Mesenchymal stem cell (in vitro differentiated cells and primary cell): ENCODE data around the gene ISCA1.

ENCODE experiments used
- DNase-seq: peaks from one replicate; pipeline ENCODE4 v3.0.0-alpha.2; 2013
- H2AFZ ChIP-seq: one replicate; pipeline ENCODE4 v1.6.1; 2013; ENCODE audit warnings: low read depth, mild to moderate bottlenecking, control low read depth, inconsistent platforms, low read length, moderate library complexity
- H2AK5ac ChIP-seq: 2 replicates; pipeline ENCODE4 v1.6.1; 2013; ENCODE audit warnings: low read length, moderate library complexity, mild to moderate bottlenecking, inconsistent platforms; ENCODE audit not compliant: severe bottlenecking
- H2BK120ac ChIP-seq: one replicate; pipeline ENCODE4 v1.6.1; 2013; ENCODE audit warnings: low read depth, mild to moderate bottlenecking, inconsistent platforms, low read length, moderate library complexity
- H2BK12ac ChIP-seq, 2 experiments: one replicate each; pipeline ENCODE4 v1.6.1; 2013; ENCODE audit warnings: inconsistent platforms in 2 of 2, low read length in 2 of 2, mild to moderate bottlenecking in 2 of 2, moderate library complexity in 2 of 2, control low read depth in 1 of 2
- H2BK15ac ChIP-seq: one replicate; pipeline ENCODE4 v1.6.1; 2013; ENCODE audit warnings: mild to moderate bottlenecking, low read depth, inconsistent platforms; ENCODE audit not compliant: poor library complexity, severe bottlenecking
- H2BK5ac ChIP-seq: 2 replicates; pipeline ENCODE4 v1.6.1; 2013; ENCODE audit warnings: low read depth, mild to moderate bottlenecking, low read length, control low read depth, inconsistent platforms; ENCODE audit not compliant: poor library complexity, severe bottlenecking
- H3K14ac ChIP-seq, 2 experiments: one replicate each; pipeline ENCODE4 v1.6.1; 2013; ENCODE audit warnings: inconsistent platforms in 2 of 2, low read length in 2 of 2, control low read depth in 1 of 2, mild to moderate bottlenecking in 1 of 2, moderate library complexity in 1 of 2
- H3K18ac ChIP-seq, 2 experiments: one replicate each; pipeline ENCODE4 v1.6.1; 2013; ENCODE audit warnings: inconsistent platforms in 2 of 2, low read length in 2 of 2, control low read depth in 1 of 2, low read depth in 1 of 2, mild to moderate bottlenecking in 1 of 2
- H3K23ac ChIP-seq, 2 experiments: one replicate each; pipeline ENCODE4 v1.6.1; 2013; ENCODE audit warnings: inconsistent platforms in 2 of 2, low read length in 2 of 2, mild to moderate bottlenecking in 2 of 2, moderate library complexity in 2 of 2, control low read depth in 1 of 2
- H3K27ac ChIP-seq: 2 replicates; pipeline ENCODE4 v1.5.1; 2013; ENCODE audit warnings: mild to moderate bottlenecking, moderate library complexity, low read length, control low read depth, inconsistent platforms; ENCODE audit not compliant: poor library complexity, severe bottlenecking
- H3K27me3 ChIP-seq, 2 experiments: 2 replicates each; pipeline versions ENCODE4 v1.6.1 to v1.7.0; 2013; ENCODE audit warnings: low read length in 2 of 2, mild to moderate bottlenecking in 2 of 2, moderate library complexity in 2 of 2, control low read depth in 1 of 2, inconsistent platforms in 1 of 2; ENCODE audit not compliant: control insufficient read depth in 1 of 2, insufficient read depth in 1 of 2
- H3K36me3 ChIP-seq, 2 experiments: 2 replicates each; pipeline versions ENCODE4 v1.6.1 to v1.7.0; 2013; ENCODE audit warnings: low read length in 2 of 2, control low read depth in 1 of 2, inconsistent platforms in 1 of 2, low read depth in 1 of 2, mild to moderate bottlenecking in 1 of 2; ENCODE audit not compliant: insufficient read depth in 2 of 2, control insufficient read depth in 1 of 2
- H3K4ac ChIP-seq, 2 experiments: one replicate each; pipeline ENCODE4 v1.6.1; 2013; ENCODE audit warnings: inconsistent platforms in 2 of 2, low read length in 2 of 2, mild to moderate bottlenecking in 2 of 2, moderate library complexity in 2 of 2, control low read depth in 1 of 2, low read depth in 1 of 2
- H3K4me1 ChIP-seq: 2 replicates; pipeline ENCODE4 v1.6.1; 2013; ENCODE audit warnings: low read depth, low read length, control low read depth; ENCODE audit not compliant: control insufficient read depth, insufficient read depth
- H3K4me2 ChIP-seq: 2 replicates; pipeline ENCODE4 v1.6.1; 2013; ENCODE audit warnings: low read length, mild to moderate bottlenecking, inconsistent platforms; ENCODE audit not compliant: poor library complexity, severe bottlenecking
- H3K4me3 ChIP-seq, 2 experiments: 2 replicates each; pipeline versions ENCODE4 v1.5.1 to v1.7.0; 2013; ENCODE audit warnings: low read length in 2 of 2, mild to moderate bottlenecking in 2 of 2, control low read depth in 1 of 2, low read depth in 1 of 2; ENCODE audit not compliant: insufficient read depth in 1 of 2
- H3K79me1 ChIP-seq: replicated peaks from 2 replicates; pipeline ENCODE4 v1.6.1; 2013; ENCODE audit warnings: mild to moderate bottlenecking, control low read depth, low read length, inconsistent platforms; ENCODE audit not compliant: poor library complexity, severe bottlenecking
- H3K9ac ChIP-seq: 2 replicates; pipeline ENCODE4 v1.7.0; 2013; ENCODE audit warnings: mild to moderate bottlenecking, low read length, moderate library complexity
- H3K9me3 ChIP-seq: 2 replicates; pipeline ENCODE4 v1.7.0; 2013; ENCODE audit warnings: mild to moderate bottlenecking, low read length; ENCODE audit not compliant: control insufficient read depth
- H4K8ac ChIP-seq: one replicate; pipeline ENCODE4 v1.6.1; 2013; ENCODE audit warnings: inconsistent platforms, mild to moderate bottlenecking, low read length, moderate library complexity
- H4K91ac ChIP-seq: one replicate; pipeline ENCODE4 v1.6.1; 2013; ENCODE audit warnings: mild to moderate bottlenecking, low read length, inconsistent platforms
- WGBS: methylation state at CpG from one replicate; pipeline ENCODE4 v1.1.7; 2013; ENCODE audit warnings: mixed read lengths; 5-methylcytosine and 5-hydroxymethylcytosine counted together

The ISCA1 gene

DNA sequence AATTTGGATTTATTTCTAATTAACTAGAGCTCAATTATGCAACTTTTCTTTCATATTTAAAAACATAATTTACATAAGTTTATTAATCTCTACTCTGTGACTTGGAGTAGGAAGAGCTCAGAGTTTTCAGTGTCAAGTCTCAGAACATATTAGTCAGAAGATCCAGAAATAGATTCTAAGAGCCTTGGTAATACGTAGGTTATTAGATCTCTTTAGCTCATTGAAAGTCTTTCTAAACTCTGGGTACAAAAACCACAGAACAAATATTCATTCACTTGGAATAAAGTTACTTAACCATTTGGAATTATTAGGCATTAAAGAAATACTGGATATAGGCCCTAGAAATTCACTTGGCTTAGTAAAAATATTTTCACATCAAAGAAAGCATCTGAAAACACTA, 26.3 kb upstream of the ISCA1 start:
- no peak overlapping the region for H4K8ac ChIP-seq
- no peak overlapping the region for H2AK5ac ChIP-seq
- no peak overlapping the region for H2BK15ac ChIP-seq
- H3K4me2 ChIP-seq, result no peak overlapping the region
- no peak overlapping the region for H2AFZ ChIP-seq
- no peak overlapping the region for H3K23ac ChIP-seq
- DNase-seq, result no peak
- peaks cover 5% of the 10 kb centered on the region for H3K79me1 ChIP-seq
- H3K27me3 ChIP-seq, result no peaks in the 10 kb centered on the region
- no peak overlapping the region for H4K91ac ChIP-seq
- no peak overlapping the region for H3K4me3 ChIP-seq
- no peak overlapping the region for H3K4ac ChIP-seq
- no peak overlapping the region for H2BK5ac ChIP-seq
- H3K14ac ChIP-seq, result no peak overlapping the region
- H3K27ac ChIP-seq, result no peak overlapping the region
- H3K4me1 ChIP-seq, result peaks cover 1% of the 10 kb centered on the region
- H3K9me3 ChIP-seq, result no peaks in the 10 kb centered on the region
- H3K9ac ChIP-seq, result no peak overlapping the region
- WGBS, result no CpG with 5 or more reads among the region's 1 CpG
- peaks cover 17 to 85% of the 10 kb centered on the region in 2 experiments for H3K36me3 ChIP-seq
- no peak overlapping the region for H2BK12ac ChIP-seq
- H2BK120ac ChIP-seq, result no peak overlapping the region
- H3K18ac ChIP-seq, result no peak overlapping the region

DNA sequence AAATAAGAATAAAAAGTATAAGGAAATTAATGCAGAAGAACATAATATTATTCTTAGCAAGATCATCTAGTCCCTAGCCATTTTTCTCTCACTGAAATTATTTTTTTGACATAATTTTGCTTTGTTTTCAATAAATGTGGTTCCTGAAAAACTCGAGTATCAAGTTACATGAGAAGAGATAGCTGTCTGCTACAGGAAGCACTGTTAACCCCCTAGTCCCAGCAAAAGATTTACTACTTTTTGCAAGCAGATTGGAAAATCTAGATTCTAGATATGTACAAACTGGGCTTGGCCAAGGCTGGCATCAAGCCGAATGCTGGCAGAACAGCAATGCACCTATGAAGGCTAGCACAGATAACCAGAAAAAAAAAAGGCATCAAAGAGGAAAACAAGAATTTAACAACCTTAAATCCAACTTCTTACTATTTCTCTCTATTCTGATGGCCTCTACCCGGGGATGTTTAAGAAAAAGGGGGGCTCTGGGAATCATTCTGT, 21.9 kb upstream of the ISCA1 start:
- Histone ChIP-seq H3K27ac (no peak overlapping the region), H2AK5ac (no peak overlapping the region), H3K79me1 (peaks cover 6% of the 10 kb centered on the region), H4K8ac (no peak overlapping the region), H3K27me3 (no peaks in the 10 kb centered on the region), H3K4ac (no peak overlapping the region), H2AFZ (no peak overlapping the region), H3K4me2 (no peak overlapping the region), H3K18ac (no peak overlapping the region), H3K9ac (no peak overlapping the region), H2BK120ac (no peak overlapping the region), H3K4me1 (peaks cover 1% of the 10 kb centered on the region), H4K91ac (no peak overlapping the region), H2BK12ac (no peak overlapping the region), H3K4me3 (no peak overlapping the region), H3K23ac (no peak overlapping the region), H3K9me3 (no peaks in the 10 kb centered on the region), H3K14ac (no peak overlapping the region), H2BK15ac (no peak overlapping the region), H3K36me3 (peaks cover 22 to 100% of the 10 kb centered on the region in 2 experiments), H2BK5ac (no peak overlapping the region)
- 100% methylated on average over 2 of the region's 3 CpGs for WGBS
- DNase-seq, result no peak

DNA sequence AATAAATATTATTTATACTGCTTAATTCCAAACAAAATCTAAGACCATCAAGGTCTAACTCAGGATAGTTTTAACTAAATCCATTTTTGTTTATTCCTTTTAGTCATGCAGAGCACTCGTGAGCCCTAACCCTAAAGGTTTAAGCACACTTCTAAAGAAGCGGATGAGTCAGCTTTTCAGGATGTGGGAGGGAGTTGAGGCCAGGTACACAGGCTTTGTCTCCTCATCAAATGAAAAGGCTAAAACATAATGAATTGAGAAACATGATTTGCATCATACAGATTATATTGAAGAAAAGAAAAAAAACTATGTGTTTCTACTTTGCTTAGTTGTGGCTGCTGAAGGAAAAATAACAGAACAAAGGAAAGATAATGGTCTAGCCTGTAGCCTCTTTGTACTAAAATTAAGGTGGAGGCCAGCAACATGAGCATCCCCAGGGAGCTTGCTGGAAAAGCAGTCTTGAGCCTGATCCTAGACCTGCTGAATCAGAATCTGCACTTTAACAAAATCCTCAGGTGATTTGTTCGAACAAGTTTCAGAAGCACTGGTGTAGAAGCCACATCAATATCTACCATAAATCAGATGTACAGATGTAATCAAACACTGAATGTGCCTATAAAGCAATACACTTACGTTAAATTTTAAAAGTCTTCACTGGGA, 21.1 kb upstream of the ISCA1 start:
- Histone ChIP-seq H3K18ac (no peak overlapping the region), H3K27ac (no peak overlapping the region), H3K27me3 (no peaks in the 10 kb centered on the region), H3K4ac (no peak overlapping the region), H2BK15ac (no peak overlapping the region), H3K4me2 (no peak overlapping the region), H2AFZ (no peak overlapping the region), H3K14ac (no peak overlapping the region), H4K91ac (no peak overlapping the region), H3K79me1 (peaks cover 8% of the 10 kb centered on the region), H2BK12ac (no peak overlapping the region), H3K36me3 (peaks cover 26 to 100% of the 10 kb centered on the region in 2 experiments), H2AK5ac (no peak overlapping the region), H3K4me3 (no peak overlapping the region), H2BK120ac (no peak overlapping the region), H3K9me3 (no peaks in the 10 kb centered on the region), H4K8ac (no peak overlapping the region), H2BK5ac (no peak overlapping the region), H3K23ac (no peak overlapping the region), H3K4me1 (peaks cover 1% of the 10 kb centered on the region), H3K9ac (no peak overlapping the region)
- WGBS, result 77% methylated on average over 4 of the region's 4 CpGs
- DNase-seq, result peak; percentile 19

DNA sequence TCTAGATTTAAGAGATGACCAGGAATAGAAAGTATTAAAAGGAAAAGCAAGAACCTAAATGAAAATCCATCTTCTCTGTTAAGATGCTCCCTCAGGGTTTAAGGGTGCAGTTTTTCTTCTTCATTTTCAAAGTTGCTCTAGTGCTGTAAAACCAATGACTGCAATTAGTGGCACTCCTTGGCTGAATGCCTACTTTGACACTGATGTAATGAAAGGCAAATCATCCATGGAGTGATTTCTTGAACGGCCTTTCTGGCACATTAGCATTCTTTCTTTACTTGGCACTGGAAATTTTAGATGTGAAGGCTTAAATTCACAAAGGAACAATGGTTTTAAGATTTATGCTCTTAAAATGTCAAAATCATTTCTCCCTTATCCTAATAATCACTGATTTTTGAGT, 19.3 kb upstream of the ISCA1 start:
- no peak overlapping the region for H2BK12ac ChIP-seq
- H3K4ac ChIP-seq, result no peak overlapping the region
- H4K8ac ChIP-seq, result no peak overlapping the region
- no CpG with 5 or more reads among the region's 1 CpG for WGBS
- no peak overlapping the region for H2BK15ac ChIP-seq
- no peak overlapping the region for H3K14ac ChIP-seq
- H3K18ac ChIP-seq, result no peak overlapping the region
- H2AK5ac ChIP-seq, result no peak overlapping the region
- DNase-seq, result no peak
- no peak overlapping the region for H3K9ac ChIP-seq
- peaks cover 10% of the 10 kb centered on the region for H3K79me1 ChIP-seq
- H3K23ac ChIP-seq, result no peak overlapping the region
- H2BK5ac ChIP-seq, result no peak overlapping the region
- no peak overlapping the region for H3K4me2 ChIP-seq
- H3K9me3 ChIP-seq, result no peaks in the 10 kb centered on the region
- no peak overlapping the region for H4K91ac ChIP-seq
- H3K27me3 ChIP-seq, result no peaks in the 10 kb centered on the region
- H2BK120ac ChIP-seq, result no peak overlapping the region
- H3K27ac ChIP-seq, result no peak overlapping the region
- H3K4me3 ChIP-seq, result no peak overlapping the region
- peaks cover 1% of the 10 kb centered on the region for H3K4me1 ChIP-seq
- H2AFZ ChIP-seq, result no peak overlapping the region
- H3K36me3 ChIP-seq, result peaks cover 22 to 100% of the 10 kb centered on the region in 2 experiments
